PC-3 (cell line): ENCODE measurements around the gene MSMP. TPM values are rescaled to one million over a fixed set of nuclear protein-coding genes. Genes with fewer than 3 reads are reported as not detected.

ENCODE experiments used
- ATAC-seq: fragments of 200-7000 bp; cut with Tn5 transposase; 2 replicates; pipeline ENCODE4 v1.9.1; 2020; ENCODE audit warnings: mild to moderate bottlenecking, moderate library complexity
- BruUV-seq: library from RNA; stranded (reverse); fragments of 400-500 nt; replicated peaks from 2 replicates; lab custom pipeline; 2021; lab: Mats Ljungman, UMichigan
- CTCF ChIA-PET: fragments of 300-600 bp; sonication (Branson Sonifier 250); formaldehyde crosslinking; loops from one replicate; lab custom pipeline; 2022; ENCODE audit warnings: antibody characterized with exemption; lab: Charles Lee
- POLR2A ChIA-PET: fragments of 300-600 bp; sonication (Branson Sonifier 250); formaldehyde crosslinking; loops from one replicate; lab custom pipeline; 2022; ENCODE audit warnings: antibody characterized with exemption; ENCODE audit not compliant: unreplicated experiment; lab: Charles Lee
- DNase-seq: peaks from one replicate; pipeline ENCODE4 v3.0.0-alpha.2; 2015
- H2AFZ ChIP-seq: fragments of 300-600 bp; sonication (generic); 2 replicates; pipeline ENCODE4 v1.6.0; 2016; ENCODE audit warnings: antibody characterized with exemption, low read length
- H3F3A ChIP-seq: fragments of 300-600 bp; sonication (generic); one replicate; pipeline ENCODE4 v1.6.0; 2017; ENCODE audit warnings: antibody characterized with exemption, low read length, control low read depth, mild to moderate bottlenecking; ENCODE audit not compliant: unreplicated experiment
- H3K27ac ChIP-seq: fragments of 300-600 bp; sonication (generic); 2 replicates; pipeline ENCODE4 v1.5.1; 2016; ENCODE audit warnings: mild to moderate bottlenecking, low read length
- H3K27me3 ChIP-seq: fragments of 300-600 bp; sonication (generic); 2 replicates; pipeline ENCODE4 v1.6.1; 2016; ENCODE audit warnings: low read length, mixed read lengths
- H3K36me3 ChIP-seq: fragments of 300-600 bp; sonication (generic); 2 replicates; pipeline ENCODE4 v1.6.1; 2016; ENCODE audit warnings: low read depth, mixed run types, low read length, mixed read lengths
- H3K4me1 ChIP-seq: fragments of 300-600 bp; sonication (generic); 2 replicates; pipeline ENCODE4 v1.5.1; 2016; ENCODE audit warnings: low read length; ENCODE audit not compliant: insufficient read depth
- H3K4me2 ChIP-seq: fragments of 300-600 bp; sonication (generic); 2 replicates; pipeline ENCODE4 v1.6.0; 2016; ENCODE audit warnings: low read length
- H3K4me3 ChIP-seq: fragments of 300-600 bp; sonication (generic); 2 replicates; pipeline ENCODE4 v1.5.1; 2016; ENCODE audit warnings: mild to moderate bottlenecking, low read length, mixed read lengths
- H3K79me2 ChIP-seq: fragments of 300-600 bp; sonication (generic); 2 replicates; pipeline ENCODE4 v1.6.1; 2017; ENCODE audit warnings: low read length, mixed read lengths
- H3K9ac ChIP-seq: fragments of 300-600 bp; sonication (generic); 2 replicates; pipeline ENCODE4 v1.6.0; 2016; ENCODE audit warnings: mild to moderate bottlenecking, low read length
- H3K9me2 ChIP-seq: fragments of 300-600 bp; sonication (generic); replicated peaks from 2 replicates; pipeline ENCODE4 v1.6.1; 2016; ENCODE audit warnings: mixed run types, low read length, mixed read lengths
- H3K9me3 ChIP-seq: fragments of 300-600 bp; sonication (generic); 2 replicates; pipeline ENCODE4 v1.6.1; 2016; ENCODE audit warnings: low read length, mixed read lengths
- H4K20me1 ChIP-seq: fragments of 300-600 bp; sonication (generic); 2 replicates; pipeline ENCODE4 v1.6.1; 2016; ENCODE audit warnings: low read length, mixed read lengths
- CTCF ChIP-seq: fragments of 300-600 bp; sonication (generic); conservative IDR thresholded peaks from 2 replicates; pipeline ENCODE4 v1.5.1; 2017; ENCODE audit warnings: antibody characterized with exemption, low read depth, mild to moderate bottlenecking, low read length
- EZH2 ChIP-seq: fragments of 300-600 bp; sonication (generic); IDR thresholded peaks from one replicate; pipeline ENCODE4 v1.6.1; 2017; ENCODE audit warnings: antibody characterized with exemption, mild to moderate bottlenecking, low read length; ENCODE audit not compliant: unreplicated experiment
- EZH2phosphoT487 ChIP-seq: fragments of 300-600 bp; sonication (generic); IDR thresholded peaks from 2 replicates; pipeline ENCODE4 v1.6.1; 2018; ENCODE audit warnings: mild to moderate bottlenecking, antibody characterized with exemption, low read length, borderline replicate concordance
- intact Hi-C: fragments of 100-400 bp; cut with micrococcal nuclease; formaldehyde crosslinking; loops from 2 replicates; pipeline ENCODE4 v1.9.0; 2023
- total RNA-seq: library from RNA; depleted of rRNA; stranded (reverse); fragments of >200 nt; gene quantifications from 2 replicates; pipeline ENCODE4 v1.2.3, GENCODE V29; 2014

MSMP gene
- total RNA-seq, 1 experiment from 2014 or later: 149 TPM

GRCh38 chr9:35771534-35771933 is 17.5 kb upstream of the MSMP start:
- Histone ChIP-seq H3K4me2 (peak overlapping the region; percentile 58), H3K9me3 (no peaks in the 10 kb centered on the region), H4K20me1 (no peaks in the 10 kb centered on the region), H3K27ac (peak overlapping the region; percentile 64), H3K27me3 (no peaks in the 10 kb centered on the region), H3K79me2 (no peaks in the 10 kb centered on the region), H3K36me3 (no peaks in the 10 kb centered on the region), H3K9ac (no peak overlapping the region), H3K4me1 (peaks cover 37% of the 10 kb centered on the region), H3F3A (peaks cover 5% of the 10 kb centered on the region), H3K4me3 (peak overlapping the region; percentile 22; the same call in 1 of the 2 replicates), H3K9me2 (no peaks in the 10 kb centered on the region), H2AFZ (0 out of 2 replicates have a peak overlapping the region, but pooled peaks have one; percentile 29)
- ChIA-PET POLR2A (interaction anchor here (0.6 to 0.9 kb wide), 2 partner anchors 101 to 114 kb away, joined by 3 read pairs; partner anchors contain the start of gene RMRP), CTCF (interaction anchor here (0.5 to 1.7 kb wide), 2 partner anchors 19 to 22 kb away, joined by 3 to 6 read pairs; partner anchors contain the start of genes GBA2 and RGP1)
- TF ChIP-seq EZH2phosphoT487 (no peak), CTCF (no peak), EZH2 (no peak)
- BruUV-seq: no TSS peak
- peak; percentile 69 for DNase-seq
- ATAC-seq: peak; percentile 64
- intact Hi-C loops: loop anchor here (1.0 to 10.0 kb wide), 2 partner anchors 14 to 53 kb away; partner anchors contain the start of genes FAM221B and TMEM8B

GRCh38 chr9:35771075-35771433 is 17.0 kb upstream of the MSMP start:
- Histone ChIP-seq H3K9me3 (no peaks in the 10 kb centered on the region), H3K4me3 (peak overlapping the region; percentile 22; the same call in 1 of the 2 replicates), H4K20me1 (no peaks in the 10 kb centered on the region), H3K4me1 (peaks cover 37% of the 10 kb centered on the region), H3K79me2 (no peaks in the 10 kb centered on the region), H3K36me3 (no peaks in the 10 kb centered on the region), H3F3A (peaks cover 5% of the 10 kb centered on the region), H3K4me2 (peak overlapping the region; percentile 58), H2AFZ (0 out of 2 replicates have a peak overlapping the region, but pooled peaks have one; percentile 29), H3K9ac (no peak overlapping the region), H3K9me2 (no peaks in the 10 kb centered on the region), H3K27ac (peak overlapping the region; percentile 64), H3K27me3 (no peaks in the 10 kb centered on the region)
- intact Hi-C loops: loop anchor here (1.0 to 10.0 kb wide), 2 partner anchors 14 to 54 kb away; partner anchors contain the start of genes FAM221B and TMEM8B
- ATAC-seq (peak; percentile 79), DNase-seq (peak; percentile 35)
- TSS peak; percentile 87 for BruUV-seq
- TF ChIP-seq EZH2phosphoT487: no peak
- no peak for TF ChIP-seq CTCF
- no peak for TF ChIP-seq EZH2
- CTCF ChIA-PET: interaction anchor here (0.6 to 1.7 kb wide), 2 partner anchors 10 to 22 kb away, joined by 6 to 7 read pairs; partner anchors contain the start of genes GBA2 and RGP1
- POLR2A ChIA-PET: interaction anchor here (0.6 to 0.9 kb wide), 2 partner anchors 101 to 113 kb away, joined by 3 read pairs; partner anchors contain the start of gene RMRP

- Histone ChIP-seq H3K79me2 (no peaks in the 10 kb centered on the region), H4K20me1 (no peaks in the 10 kb centered on the region), H3K4me2 (no peak overlapping the region), H3K4me3 (no peak overlapping the region), H2AFZ (no peak overlapping the region), H3K4me1 (peaks cover 33% of the 10 kb centered on the region), H3K27me3 (no peaks in the 10 kb centered on the region), H3K27ac (no peak overlapping the region), H3F3A (peaks cover 5% of the 10 kb centered on the region), H3K9ac (no peak overlapping the region), H3K9me2 (no peaks in the 10 kb centered on the region), H3K36me3 (no peaks in the 10 kb centered on the region), H3K9me3 (no peaks in the 10 kb centered on the region)
- CTCF ChIA-PET: no interaction called here
- no TSS peak for BruUV-seq
- intact Hi-C loops: loop anchor here (10.0 kb wide), 1 partner anchor 55 kb away; the partner anchor contains the start of genes FAM221B and TMEM8B
- POLR2A ChIA-PET: no interaction called here
- TF ChIP-seq EZH2 (no peak), EZH2phosphoT487 (no peak), CTCF (no peak)
- no peak for DNase-seq
- no peak for ATAC-seq
These were observed 15.7 kb upstream of the MSMP start for GRCh38 chr9:35769763-35770162.
